ENCODE measurements around the gene HTR3B.
"Not testable (repeated sequence)": the region's sequence is repeated elsewhere in the genome, so short reads cannot be mapped to it uniquely, and the experiment has no call there.

HTR3B gene

DNA sequence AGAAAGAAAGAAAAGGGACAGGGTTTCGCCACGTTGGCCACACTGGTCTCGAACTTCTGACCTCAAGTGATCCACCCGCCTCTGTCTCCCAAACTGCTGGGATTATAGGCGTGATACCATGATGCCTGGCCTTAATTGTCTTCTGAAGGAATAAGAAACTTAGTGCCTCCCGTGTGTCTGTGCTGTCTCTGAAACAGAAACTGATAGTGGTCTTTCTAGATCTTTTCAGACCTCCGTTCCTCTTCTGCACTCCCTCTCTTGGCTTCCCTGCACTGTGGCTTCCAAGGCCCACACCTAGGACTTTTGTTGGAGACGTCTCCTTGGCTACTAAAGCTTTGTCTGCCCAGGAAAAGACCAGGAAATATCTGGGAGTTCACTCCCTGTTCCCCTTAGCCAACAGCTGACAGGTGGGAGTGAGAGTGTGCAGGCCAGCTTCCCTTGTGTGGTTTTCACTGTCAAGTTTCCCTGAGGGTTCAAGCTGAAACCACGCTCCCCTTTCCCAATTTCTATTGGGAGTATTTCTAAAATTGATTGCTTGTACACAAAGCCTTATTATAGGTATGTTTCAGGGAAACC, 10.1 kb upstream of the HTR3B start:
- Histone ChIP-seq H3K27me3 (ENCODE audit: control insufficient read depth, insufficient read depth, low read length) (no peaks in the 10 kb centered on the region), H3K4me1 (ENCODE audit: control insufficient read depth, low read depth, low read length) (peaks cover 21% of the 10 kb centered on the region), H3K4me3 (ENCODE audit: low read length) (no peak overlapping the region), H3K36me3 (ENCODE audit: control insufficient read depth, low read depth, low read length) (no peaks in the 10 kb centered on the region), H3K9ac (ENCODE audit: low read length) (no peak overlapping the region), H3K9me3 (ENCODE audit: control insufficient read depth, low read depth, low read length) (no peaks in the 10 kb centered on the region), H3K27ac (ENCODE audit: low read length) (no peak overlapping the region)

DNA sequence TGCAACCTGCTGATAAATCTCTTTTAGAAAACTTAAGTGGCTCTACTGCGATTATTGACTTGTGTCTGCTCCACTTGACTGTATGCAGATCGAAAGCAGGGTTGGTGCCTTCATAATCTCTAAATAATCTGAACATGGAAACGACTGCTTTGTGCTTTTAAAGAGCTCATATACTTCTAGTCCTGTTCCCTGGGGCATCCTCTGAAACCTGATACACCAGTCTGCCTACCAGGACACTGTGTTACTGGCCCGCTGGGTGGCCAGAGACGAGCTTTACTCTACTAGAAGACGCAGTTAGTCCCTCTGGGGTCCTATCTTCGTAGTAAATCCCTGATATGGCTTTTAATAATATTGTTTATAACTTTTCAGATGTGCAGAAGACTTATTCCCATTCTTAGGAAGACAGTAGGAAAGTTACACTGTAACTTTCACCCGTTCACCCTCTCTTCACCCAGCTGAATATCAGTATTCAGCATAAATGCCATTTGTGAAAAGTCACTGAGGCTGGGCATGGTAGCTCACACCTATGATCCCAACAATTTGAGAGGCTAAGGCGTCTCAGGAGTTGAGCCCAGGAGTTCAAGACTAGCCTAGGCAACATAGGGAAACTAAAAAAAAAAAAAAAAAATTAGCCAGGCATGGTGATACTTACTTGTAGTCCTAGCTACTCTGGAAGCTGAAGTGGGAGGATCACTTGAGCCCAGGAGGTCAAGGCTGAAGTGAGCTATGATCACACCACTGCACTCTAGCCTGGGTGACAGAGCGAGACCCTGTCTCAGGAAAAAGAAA, 9.0 kb upstream of the HTR3B start:
- Histone ChIP-seq H3K27ac (ENCODE audit: low read length) (no peak overlapping the region), H3K4me3 (ENCODE audit: low read length) (no peak overlapping the region)

DNA sequence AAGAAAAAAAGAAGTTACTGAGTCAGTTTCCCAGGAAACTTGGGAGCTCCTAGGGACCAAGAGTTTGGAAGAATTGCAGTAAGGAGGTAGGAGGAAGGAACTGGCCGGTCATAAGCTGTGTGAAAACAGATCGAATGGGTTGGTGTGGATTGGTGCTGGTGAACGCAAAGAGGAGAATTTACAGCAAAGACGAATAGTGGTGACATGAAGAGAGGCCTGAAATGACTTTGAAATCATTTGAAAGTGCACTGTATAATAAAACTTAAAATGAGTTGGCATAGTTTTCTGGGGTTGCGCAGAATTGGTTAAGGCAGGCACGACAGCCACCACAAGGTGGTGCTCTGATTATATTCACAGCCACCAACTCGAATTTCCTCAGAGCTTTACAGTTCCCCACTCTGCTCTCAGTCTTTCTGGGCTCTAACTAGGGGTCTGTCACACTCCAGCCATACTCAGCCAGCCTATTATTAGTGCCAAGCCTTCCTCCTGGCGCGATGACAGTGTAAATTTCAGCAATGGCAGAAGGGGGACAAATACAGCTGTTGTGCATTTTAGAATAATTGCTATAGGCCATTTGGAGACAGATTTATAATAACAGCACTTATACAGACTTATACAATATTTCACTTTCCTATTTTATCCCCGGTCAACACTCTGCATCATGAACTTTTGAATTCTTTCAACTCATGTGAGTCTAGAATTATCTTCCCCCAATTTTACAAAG, 8.3 kb upstream of the HTR3B start:
- Histone ChIP-seq H3K36me3 (ENCODE audit: control insufficient read depth, low read depth, low read length) (no peaks in the 10 kb centered on the region), H3K9me3 (ENCODE audit: control insufficient read depth, low read depth, low read length) (no peaks in the 10 kb centered on the region), H3K27ac (ENCODE audit: low read length) (no peak overlapping the region), H3K4me3 (ENCODE audit: low read length) (no peak overlapping the region), H3K27me3 (ENCODE audit: control insufficient read depth, insufficient read depth, low read length) (no peaks in the 10 kb centered on the region), H3K4me1 (ENCODE audit: control insufficient read depth, low read depth, low read length) (peaks cover 21% of the 10 kb centered on the region), H3K9ac (ENCODE audit: low read length) (no peak overlapping the region)

More for the DNA sequence above, 9.0 kb upstream of the HTR3B start:
- Histone ChIP-seq H3K27me3 (ENCODE audit: control insufficient read depth, insufficient read depth, low read length) (no peaks in the 10 kb centered on the region), H3K36me3 (ENCODE audit: control insufficient read depth, low read depth, low read length) (no peaks in the 10 kb centered on the region), H3K9ac (ENCODE audit: low read length) (no peak overlapping the region), H3K4me1 (ENCODE audit: control insufficient read depth, low read depth, low read length) (peaks cover 21% of the 10 kb centered on the region), H3K9me3 (ENCODE audit: control insufficient read depth, low read depth, low read length) (no peaks in the 10 kb centered on the region)

DNA sequence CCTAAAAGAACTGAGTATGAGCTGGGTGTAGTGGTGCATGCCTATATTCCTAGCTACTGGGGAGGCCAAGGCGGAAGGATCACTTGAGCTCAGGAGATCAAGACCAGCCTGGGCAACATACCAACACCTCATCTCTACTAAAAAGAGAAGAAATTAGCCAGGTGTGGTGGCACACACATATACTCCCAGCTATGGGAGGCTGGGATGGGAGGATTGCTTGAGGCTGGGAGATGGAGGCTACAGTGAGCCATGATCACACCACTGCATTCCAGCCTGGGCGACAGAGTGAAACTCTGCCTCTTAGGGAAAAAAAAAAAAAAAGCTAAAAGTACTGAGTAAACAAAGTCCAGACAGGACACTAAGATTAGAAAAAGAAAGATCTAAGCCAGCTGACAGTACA, 3.5 kb upstream of the HTR3B start:
- Histone ChIP-seq H3K9ac (ENCODE audit: low read length) (no peak overlapping the region), H3K4me1 (ENCODE audit: control insufficient read depth, low read depth, low read length) (peaks cover 16% of the 10 kb centered on the region), H3K9me3 (ENCODE audit: control insufficient read depth, low read depth, low read length) (no peaks in the 10 kb centered on the region), H3K36me3 (ENCODE audit: control insufficient read depth, low read depth, low read length) (no peaks in the 10 kb centered on the region), H3K4me3 (ENCODE audit: low read length) (no peak overlapping the region), H3K27ac (ENCODE audit: low read length) (no peak overlapping the region), H3K27me3 (ENCODE audit: control insufficient read depth, insufficient read depth, low read length) (no peaks in the 10 kb centered on the region)

DNA sequence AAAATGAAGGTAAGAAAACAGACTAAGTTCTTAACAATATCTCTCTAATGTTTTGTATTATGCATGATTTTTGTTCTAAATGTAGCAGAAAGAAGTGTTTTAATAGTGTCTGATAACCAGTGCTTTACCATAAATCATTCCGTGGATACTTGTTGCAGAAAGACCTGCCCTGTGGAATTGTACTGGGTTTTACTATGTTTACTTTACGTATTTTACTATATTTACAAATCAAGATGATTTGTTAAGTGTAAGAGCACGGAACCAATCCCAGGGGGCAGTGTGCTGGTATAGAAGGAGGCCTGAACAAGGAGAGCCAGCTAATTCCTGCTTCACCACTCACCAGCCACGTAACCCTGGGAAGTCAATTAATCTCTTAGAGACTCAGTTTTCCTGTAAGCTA, 1.4 kb downstream of the HTR3B start:
- Histone ChIP-seq H3K27me3 (ENCODE audit: control insufficient read depth, insufficient read depth, low read length) (no peaks in the 10 kb centered on the region), H3K4me3 (ENCODE audit: low read length) (no peak overlapping the region), H3K9ac (ENCODE audit: low read length) (no peak overlapping the region), H3K36me3 (ENCODE audit: control insufficient read depth, low read depth, low read length) (no peaks in the 10 kb centered on the region), H3K9me3 (ENCODE audit: control insufficient read depth, low read depth, low read length) (no peaks in the 10 kb centered on the region), H3K27ac (ENCODE audit: low read length) (no peak overlapping the region), H3K4me1 (ENCODE audit: control insufficient read depth, low read depth, low read length) (peaks cover 7% of the 10 kb centered on the region)

DNA sequence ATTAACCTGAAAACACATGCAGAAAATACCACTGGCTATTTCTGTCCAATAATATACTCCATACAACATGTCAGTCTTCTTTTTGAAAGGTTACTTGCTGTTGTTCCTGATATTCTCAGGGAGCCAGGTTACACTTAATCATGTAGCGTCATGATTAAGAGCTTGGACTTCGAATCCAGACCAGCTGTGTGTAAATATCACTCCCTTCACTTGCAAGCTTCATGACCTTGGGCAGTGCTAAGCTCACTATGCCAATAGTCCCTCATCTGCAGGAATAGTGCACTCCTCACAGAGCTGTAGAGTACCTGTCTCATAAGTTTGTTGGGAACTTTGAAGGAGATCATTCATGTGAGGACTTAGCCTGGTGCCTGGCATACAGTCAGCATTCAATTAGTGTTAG, 1.9 kb downstream of the HTR3B start:
- peaks cover 7% of the 10 kb centered on the region for H3K4me1 ChIP-seq (ENCODE audit: control insufficient read depth, low read depth, low read length)
- no peak overlapping the region for H3K4me3 ChIP-seq (ENCODE audit: low read length)
- H3K27me3 ChIP-seq (ENCODE audit: control insufficient read depth, insufficient read depth, low read length) = no peaks in the 10 kb centered on the region
- no peak overlapping the region for H3K9ac ChIP-seq (ENCODE audit: low read length)
- no peak overlapping the region for H3K27ac ChIP-seq (ENCODE audit: low read length)
- H3K9me3 ChIP-seq (ENCODE audit: control insufficient read depth, low read depth, low read length) = no peaks in the 10 kb centered on the region
- H3K36me3 ChIP-seq (ENCODE audit: control insufficient read depth, low read depth, low read length) = no peaks in the 10 kb centered on the region

DNA sequence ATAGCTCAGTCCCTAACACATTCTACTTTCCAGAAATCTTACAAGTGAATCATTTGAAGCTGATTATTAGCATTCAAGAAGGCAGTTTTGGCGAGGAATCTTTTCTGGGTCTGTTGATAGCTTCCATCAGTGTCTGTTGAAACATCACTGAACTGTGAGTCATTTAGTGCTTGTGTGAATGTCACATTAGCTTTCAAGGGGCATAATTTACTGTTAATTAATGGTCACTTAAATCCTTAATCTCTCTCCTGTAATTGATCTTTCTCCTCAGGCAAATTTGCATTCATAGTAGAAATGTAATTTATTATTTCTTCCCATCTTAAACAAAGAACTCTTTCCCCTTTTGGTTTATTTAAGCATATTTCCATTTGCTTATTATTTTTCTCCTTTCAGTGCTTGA, 2.6 kb downstream of the HTR3B start:
- Histone ChIP-seq H3K9ac (ENCODE audit: low read length) (no peak overlapping the region), H3K9me3 (ENCODE audit: control insufficient read depth, low read depth, low read length) (no peaks in the 10 kb centered on the region), H3K27ac (ENCODE audit: low read length) (no peak overlapping the region), H3K4me3 (ENCODE audit: low read length) (no peak overlapping the region), H3K4me1 (ENCODE audit: control insufficient read depth, low read depth, low read length) (peaks cover 7% of the 10 kb centered on the region), H3K36me3 (ENCODE audit: control insufficient read depth, low read depth, low read length) (no peaks in the 10 kb centered on the region), H3K27me3 (ENCODE audit: control insufficient read depth, insufficient read depth, low read length) (no peaks in the 10 kb centered on the region)

DNA sequence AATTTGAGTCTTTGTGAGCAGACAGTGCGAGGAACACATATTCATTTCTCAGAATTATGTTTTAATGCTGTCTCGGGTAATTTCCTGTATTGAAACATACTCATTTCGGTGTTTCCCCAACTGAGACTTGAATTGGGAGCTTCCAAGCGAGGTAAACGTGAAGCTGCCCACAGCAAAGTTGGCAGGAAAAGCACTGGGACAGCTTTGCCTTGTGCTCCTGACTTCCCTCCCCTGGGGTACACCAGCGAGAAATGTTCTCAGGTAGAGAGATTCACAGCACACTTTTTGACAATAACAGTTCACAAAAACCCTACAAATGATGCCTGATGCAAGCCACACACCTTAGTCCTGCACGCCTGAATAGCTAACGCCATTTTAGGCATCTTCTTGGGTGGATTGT, 3.1 kb downstream of the HTR3B start:
- no peaks in the 10 kb centered on the region for H3K27me3 ChIP-seq (ENCODE audit: control insufficient read depth, insufficient read depth, low read length)
- H3K4me3 ChIP-seq (ENCODE audit: low read length) = no peak overlapping the region
- no peak overlapping the region for H3K27ac ChIP-seq (ENCODE audit: low read length)
- no peaks in the 10 kb centered on the region for H3K36me3 ChIP-seq (ENCODE audit: control insufficient read depth, low read depth, low read length)
- H3K9me3 ChIP-seq (ENCODE audit: control insufficient read depth, low read depth, low read length) = no peaks in the 10 kb centered on the region
- H3K9ac ChIP-seq (ENCODE audit: low read length) = no peak overlapping the region
- H3K4me1 ChIP-seq (ENCODE audit: control insufficient read depth, low read depth, low read length) = peaks cover 7% of the 10 kb centered on the region

DNA sequence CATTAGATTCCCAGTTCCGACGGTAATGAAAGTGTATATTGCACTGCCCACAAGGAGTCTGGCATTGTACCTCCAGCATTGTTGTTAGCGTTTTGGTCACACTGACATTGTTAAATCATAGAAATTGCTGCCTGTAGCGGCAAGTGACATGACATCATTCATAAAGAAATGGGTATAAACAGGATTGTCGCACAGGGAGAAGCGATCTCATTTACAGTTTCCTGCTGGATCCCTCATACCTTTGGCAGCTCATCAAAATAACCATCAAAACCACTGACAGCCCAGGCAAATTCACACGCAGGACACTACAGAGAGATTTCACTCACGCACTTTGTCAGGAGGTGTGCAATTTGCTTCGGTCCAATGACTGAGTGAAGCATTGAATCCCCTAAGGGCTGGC, 3.5 kb downstream of the HTR3B start:
- H3K4me1 ChIP-seq (ENCODE audit: control insufficient read depth, low read depth, low read length) = peaks cover 7% of the 10 kb centered on the region
- no peak overlapping the region for H3K4me3 ChIP-seq (ENCODE audit: low read length)
- no peaks in the 10 kb centered on the region for H3K9me3 ChIP-seq (ENCODE audit: control insufficient read depth, low read depth, low read length)
- H3K9ac ChIP-seq (ENCODE audit: low read length) = no peak overlapping the region
- H3K36me3 ChIP-seq (ENCODE audit: control insufficient read depth, low read depth, low read length) = no peaks in the 10 kb centered on the region
- H3K27ac ChIP-seq (ENCODE audit: low read length) = no peak overlapping the region
- no peaks in the 10 kb centered on the region for H3K27me3 ChIP-seq (ENCODE audit: control insufficient read depth, insufficient read depth, low read length)

DNA sequence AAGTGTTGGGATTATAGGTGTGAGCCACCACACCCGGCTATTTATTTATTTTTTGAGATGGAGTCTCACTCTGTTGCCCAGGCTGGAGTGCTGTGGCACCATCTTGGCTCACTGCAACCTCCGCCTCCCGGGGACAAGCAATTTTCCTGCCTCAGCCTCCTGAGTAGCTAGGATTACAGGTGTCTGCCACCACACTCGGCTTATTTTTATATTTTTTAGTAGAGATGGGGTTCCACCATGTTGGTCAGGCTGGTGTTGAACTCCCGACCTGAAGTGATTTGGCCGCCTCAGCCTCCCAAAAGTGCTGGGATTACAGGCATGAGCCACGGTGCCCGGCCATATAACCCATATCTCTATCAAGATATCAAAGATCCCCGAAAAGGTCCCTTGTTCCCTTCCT, 6.9 kb downstream of the HTR3B start:
- not testable (repeated sequence) for H3K9me3 ChIP-seq (ENCODE audit: control insufficient read depth, low read depth, low read length); H3K27me3 ChIP-seq (ENCODE audit: control insufficient read depth, insufficient read depth, low read length); H3K4me1 ChIP-seq (ENCODE audit: control insufficient read depth, low read depth, low read length); H3K36me3 ChIP-seq (ENCODE audit: control insufficient read depth, low read depth, low read length); H3K9ac ChIP-seq (ENCODE audit: low read length); H3K27ac ChIP-seq (ENCODE audit: low read length); H3K4me3 ChIP-seq (ENCODE audit: low read length)

DNA sequence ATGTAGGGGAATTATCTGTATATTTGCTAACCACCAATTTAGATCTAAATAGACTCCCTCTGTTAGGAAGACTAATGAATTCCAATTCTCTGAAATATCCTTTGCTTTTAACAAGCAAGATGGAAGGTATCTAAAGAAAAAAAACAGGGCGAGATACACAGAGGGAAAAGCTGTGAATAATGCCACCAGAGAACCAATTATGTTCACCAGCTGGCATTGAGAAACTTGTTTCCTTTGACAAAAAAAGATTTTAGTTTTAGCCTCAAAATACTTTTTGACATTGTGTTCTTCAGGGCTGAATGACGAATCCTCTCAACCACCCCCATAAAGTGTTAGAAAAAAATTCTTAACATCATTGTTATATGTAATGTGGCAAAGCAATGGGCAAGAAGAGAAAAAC, 19.0 kb downstream of the HTR3B start:
- H3K4me1 ChIP-seq (ENCODE audit: control insufficient read depth, low read depth, low read length) = no peaks in the 10 kb centered on the region
- H3K36me3 ChIP-seq (ENCODE audit: control insufficient read depth, low read depth, low read length) = no peaks in the 10 kb centered on the region
- no peak overlapping the region for H3K9ac ChIP-seq (ENCODE audit: low read length)
- H3K4me3 ChIP-seq (ENCODE audit: low read length) = no peak overlapping the region
- no peak overlapping the region for H3K27ac ChIP-seq (ENCODE audit: low read length)
- H3K9me3 ChIP-seq (ENCODE audit: control insufficient read depth, low read depth, low read length) = no peaks in the 10 kb centered on the region
- no peaks in the 10 kb centered on the region for H3K27me3 ChIP-seq (ENCODE audit: control insufficient read depth, insufficient read depth, low read length)

All from iPS-18a (cell line).